ENCODE data around the gene KDM4B. TPM values are rescaled to one million over a fixed set of nuclear protein-coding genes. Genes with fewer than 3 reads are reported as not detected.

The KDM4B gene
- total and polyA plus RNA-seq, 9 of the 15 experiments (the other 6 are each of a cell fraction or from before 2014, with no cell fraction given) = 0.21 to 29.9 (median 7.3) TPM

- in situ Hi-C loops (cut with MboI) (no loop called here), intact Hi-C loops (cut with micrococcal nuclease) (no loop called here)
- Histone ChIP-seq H3K79me2 (ENCODE audit: control insufficient read depth, insufficient read depth, low read length) (peaks cover 5% of the 10 kb centered on the region; the same call in 1 of the 3 replicates), H3K9me3 (replicated peaks; ENCODE audit: control insufficient read depth, insufficient read depth, low read depth, low read length) (no peaks in the 10 kb centered on the region), H3K4me3 (no peak overlapping the region), H3K27ac (ENCODE audit: extremely low read depth, low read depth, low read length) (no peak overlapping the region), H3K4me1 (replicated peaks in 1 of 2; ENCODE audit: control insufficient read depth in 2 of 2, insufficient read depth in 2 of 2, low read length in 2 of 2) (peaks cover 10 to 49% of the 10 kb centered on the region in 2 experiments), H3K9me1 (ENCODE audit: control insufficient read depth, insufficient read depth, low read length) (peaks cover 5% of the 10 kb centered on the region), H3K27me3 (ENCODE audit: control insufficient read depth in 2 of 2, insufficient read depth in 2 of 2, low read length in 2 of 2) (no peaks in the 10 kb centered on the region), H2AFZ (ENCODE audit: low read depth, low read length) (no peak overlapping the region), H3K36me3 (ENCODE audit: control insufficient read depth, insufficient read depth, low read length) (peaks cover 52% of the 10 kb centered on the region; the same call in 2 of the 3 replicates), H3K4me2 (ENCODE audit: insufficient read depth, low read length) (no peak overlapping the region), H4K20me1 (replicated peaks; ENCODE audit: control insufficient read depth, insufficient read depth, low read length) (no peaks in the 10 kb centered on the region), H3K9ac (ENCODE audit: insufficient read depth in 1 of 2, low read depth in 2 of 2, low read length in 2 of 2) (peak overlapping the region in 1 of 2 experiments; percentile 70; a peak in 1 of 4 replicates)
- ChIA-PET POLR2A (interaction anchor here (0.6 to 1.1 kb wide), 3 partner anchors 10 to 39 kb away, joined by 3 to 4 read pairs (median 3); no protein-coding TSS in a partner anchor), CTCF (ENCODE audit: low intra/inter-chr PET ratio) (no interaction called here)
- no TSS peak for BruUV-seq (replicated peaks)
- DNase-seq (ENCODE audit: extremely low read depth in 1 of 4, low spot score in 3 of 4) (no peak), FAIRE-seq (no peak), ATAC-seq (no peak)
- 93% methylated on average over 13 of the region's 20 CpGs for WGBS (ENCODE audit: insufficient coverage, low coverage, missing lambda C conversion rate)
- TF ChIP-seq MCM3 (IDR thresholded peaks at IDR 0.05) (no peak), MTF1 (CRISPR knock-in tag; IDR thresholded peaks at IDR 0.05; ENCODE audit: borderline replicate concordance) (no peak), PATZ1 (CRISPR knock-in tag; IDR thresholded peaks at IDR 0.05; ENCODE audit: borderline replicate concordance) (no peak), MTA2 (IDR thresholded peaks at IDR 0.05; ENCODE audit: low read depth) (no peak), ZSCAN29 (IDR thresholded peaks at IDR 0.05) (no peak), OTX1 (CRISPR knock-in tag; IDR thresholded peaks at IDR 0.05) (no peak), PTTG1 (tag; IDR thresholded peaks at IDR 0.05; ENCODE audit: low read depth) (no peak)
- TF ChIP-seq, protein P1, sequence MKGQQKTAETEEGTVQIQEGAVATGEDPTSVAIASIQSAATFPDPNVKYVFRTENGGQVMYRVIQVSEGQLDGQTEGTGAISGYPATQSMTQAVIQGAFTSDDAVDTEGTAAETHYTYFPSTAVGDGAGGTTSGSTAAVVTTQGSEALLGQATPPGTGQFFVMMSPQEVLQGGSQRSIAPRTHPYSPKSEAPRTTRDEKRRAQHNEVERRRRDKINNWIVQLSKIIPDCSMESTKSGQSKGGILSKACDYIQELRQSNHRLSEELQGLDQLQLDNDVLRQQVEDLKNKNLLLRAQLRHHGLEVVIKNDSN (CRISPR knock-in tag; IDR thresholded peaks at IDR 0.05) = no peak
Measured at GRCh38 chr19:5085566-5085965, 116.7 kb downstream of the KDM4B start.
